DMS53 (cell line): ENCODE data around the gene HOXC11.

Source experiments
- DNase-seq: peaks from one replicate; lab custom pipeline; 2025; lab: John Stamatoyannopoulos, UW

Gene HOXC11

GRCh38 chr12:54009171-54010052 lies 36.5 kb downstream of the HOXC11 start:
- peak; percentile 33 for DNase-seq

- DNase-seq: no peak
These were observed 37.4 kb downstream of the HOXC11 start for GRCh38 chr12:54010053-54010971.

GRCh38 chr12:54010972-54011664 lies 38.2 kb downstream of the HOXC11 start:
- DNase-seq: no peak

GRCh38 chr12:54011665-54012532 lies 39.0 kb downstream of the HOXC11 start:
- DNase-seq: no peak

GRCh38 chr12:54012631-54013409 lies 39.9 kb downstream of the HOXC11 start:
- no peak for DNase-seq

GRCh38 chr12:54014377-54015017 lies 41.6 kb downstream of the HOXC11 start:
- DNase-seq: no peak

GRCh38 chr12:54015018-54015931 lies 42.3 kb downstream of the HOXC11 start:
- no peak for DNase-seq

GRCh38 chr12:54016051-54016450 lies 43.1 kb downstream of the HOXC11 start:
- no peak for DNase-seq

GRCh38 chr12:54016478-54016964 lies 43.6 kb downstream of the HOXC11 start:
- peak; percentile 27 for DNase-seq

- DNase-seq: peak; percentile 78
These were observed 44.3 kb downstream of the HOXC11 start for GRCh38 chr12:54017027-54017788.

GRCh38 chr12:54017878-54018467 lies 45.0 kb downstream of the HOXC11 start:
- DNase-seq: peak; percentile 78

GRCh38 chr12:54018468-54018984 lies 45.6 kb downstream of the HOXC11 start:
- DNase-seq: no peak

GRCh38 chr12:54019091-54019811 lies 46.3 kb downstream of the HOXC11 start:
- DNase-seq: no peak

GRCh38 chr12:54019924-54020590 lies 47.1 kb downstream of the HOXC11 start:
- DNase-seq: no peak

- no peak for DNase-seq
These were observed 47.9 kb downstream of the HOXC11 start for GRCh38 chr12:54020591-54021405.
